HepG2 (cell line): ENCODE measurements around the gene CXXC5.

Experiments
- EZH2 ChIP-seq: conservative IDR thresholded peaks from 2 replicates; pipeline ENCODE4 v1.6.1; 2012; ENCODE audit warnings: mild to moderate bottlenecking, low read depth, low read length, moderate library complexity
- GFI1 ChIP-seq: sonication (generic); formaldehyde crosslinking; IDR thresholded peaks from 2 replicates; pipeline ENCODE4 v1.5.0; 2020; ENCODE audit warnings: missing genetic modification reagents, mild to moderate bottlenecking, borderline replicate concordance
- NKX3-1 ChIP-seq: sonication (generic); formaldehyde crosslinking; IDR thresholded peaks from 2 replicates; pipeline ENCODE4 v1.5.0; 2020; ENCODE audit warnings: missing genetic modification reagents
- PRPF4 ChIP-seq: fragments of 200-400 bp; formaldehyde crosslinking; IDR thresholded peaks from 2 replicates; pipeline ENCODE4 v1.6.1; 2016; ENCODE audit warnings: low read length, low read depth; ENCODE audit not compliant: poor library complexity, severe bottlenecking
- TF ChIP-seq, protein P1 (sequence below): sonication (generic); formaldehyde crosslinking; IDR thresholded peaks from 2 replicates; pipeline ENCODE4 v1.5.0; 2020; ENCODE audit warnings: mild to moderate bottlenecking, missing genetic modification reagents, moderate library complexity

DNA sequence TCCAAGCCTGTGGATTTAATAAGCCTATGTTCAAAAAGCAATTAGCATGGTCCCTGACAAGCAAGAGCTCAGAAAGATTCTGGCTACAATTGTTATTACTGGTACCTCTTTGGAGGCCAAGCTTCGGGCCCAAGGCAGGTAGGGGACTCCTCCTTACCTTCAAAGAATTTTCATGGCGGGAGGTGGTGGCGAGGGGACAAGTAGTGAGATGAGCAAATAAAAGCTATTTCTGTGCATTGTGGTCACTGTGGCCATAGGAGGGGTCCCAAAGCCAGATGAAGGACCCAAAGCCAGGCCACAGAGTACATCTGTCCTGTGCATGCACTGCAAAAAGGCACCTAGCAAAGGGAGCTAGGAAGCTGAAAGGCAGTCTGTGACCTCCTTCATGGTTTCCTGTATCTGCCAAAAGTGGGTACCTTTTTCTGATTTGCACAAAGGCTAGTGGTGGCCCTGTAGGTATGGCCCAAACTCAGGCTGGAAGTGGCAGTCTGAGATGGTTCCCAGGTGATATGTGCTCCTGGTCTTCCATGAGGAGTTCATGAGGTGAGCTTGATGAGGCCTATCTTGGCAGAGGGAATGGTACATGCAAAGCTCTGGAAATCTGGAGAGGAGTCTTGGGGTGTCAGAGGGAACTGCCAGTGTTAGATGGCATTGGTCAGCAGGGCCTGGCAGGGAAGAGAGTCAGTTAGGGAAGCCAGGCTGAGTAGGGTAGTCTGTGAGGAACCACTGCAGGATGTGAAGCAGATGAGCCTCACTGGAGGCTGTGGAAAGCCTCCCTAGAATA is 3.3 kb upstream of the CXXC5 start:
- no peak for TF ChIP-seq EZH2
- TF ChIP-seq, protein P1, sequence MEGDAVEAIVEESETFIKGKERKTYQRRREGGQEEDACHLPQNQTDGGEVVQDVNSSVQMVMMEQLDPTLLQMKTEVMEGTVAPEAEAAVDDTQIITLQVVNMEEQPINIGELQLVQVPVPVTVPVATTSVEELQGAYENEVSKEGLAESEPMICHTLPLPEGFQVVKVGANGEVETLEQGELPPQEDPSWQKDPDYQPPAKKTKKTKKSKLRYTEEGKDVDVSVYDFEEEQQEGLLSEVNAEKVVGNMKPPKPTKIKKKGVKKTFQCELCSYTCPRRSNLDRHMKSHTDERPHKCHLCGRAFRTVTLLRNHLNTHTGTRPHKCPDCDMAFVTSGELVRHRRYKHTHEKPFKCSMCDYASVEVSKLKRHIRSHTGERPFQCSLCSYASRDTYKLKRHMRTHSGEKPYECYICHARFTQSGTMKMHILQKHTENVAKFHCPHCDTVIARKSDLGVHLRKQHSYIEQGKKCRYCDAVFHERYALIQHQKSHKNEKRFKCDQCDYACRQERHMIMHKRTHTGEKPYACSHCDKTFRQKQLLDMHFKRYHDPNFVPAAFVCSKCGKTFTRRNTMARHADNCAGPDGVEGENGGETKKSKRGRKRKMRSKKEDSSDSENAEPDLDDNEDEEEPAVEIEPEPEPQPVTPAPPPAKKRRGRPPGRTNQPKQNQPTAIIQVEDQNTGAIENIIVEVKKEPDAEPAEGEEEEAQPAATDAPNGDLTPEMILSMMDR = no peak
- no peak for TF ChIP-seq NKX3-1 (CRISPR knock-in tag)
- no peak for TF ChIP-seq GFI1
- TF ChIP-seq PRPF4 = no peak
